ENCODE results near the gene SON. TPM values are rescaled to one million over a fixed set of nuclear protein-coding genes. Genes with fewer than 3 reads are reported as not detected.

The SON gene
- polyA plus RNA-seq, 1 experiment, result 103 TPM

DNA sequence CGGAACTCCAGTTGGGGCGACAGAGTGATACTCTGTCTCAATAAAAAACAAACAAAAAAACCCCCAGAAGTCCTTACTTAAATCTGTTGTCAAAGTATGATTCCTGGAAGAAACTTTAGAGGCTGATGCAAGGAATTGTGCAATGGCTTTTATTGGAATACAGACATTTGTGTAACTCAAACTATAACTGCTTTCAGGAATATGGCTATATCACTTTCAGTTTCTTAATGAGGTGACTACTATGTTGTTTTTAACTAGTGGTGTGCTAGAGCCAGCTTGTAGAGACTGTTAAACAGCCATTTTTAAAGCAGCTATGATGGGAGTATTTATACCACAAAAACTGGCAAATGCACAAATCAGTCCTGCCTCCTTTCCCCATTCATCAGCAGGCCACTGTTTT lies 28.6 kb upstream of the SON start:
- no peaks in the 10 kb centered on the region for H3K9me3 ChIP-seq (ENCODE audit: control insufficient read depth, insufficient read depth, low read length)
- ChIA-PET CTCF (interaction anchor here (1.1 to 1.6 kb wide), 2 partner anchors 35 to 92 kb away, joined by 5 to 7 read pairs; partner anchors contain the start of gene TMEM50B), POLR2A (interaction anchor here (0.8 kb wide), 1 partner anchor 34 kb away, joined by 3 read pairs; the partner anchor contains the start of gene TMEM50B)
- TF ChIP-seq, protein P1, sequence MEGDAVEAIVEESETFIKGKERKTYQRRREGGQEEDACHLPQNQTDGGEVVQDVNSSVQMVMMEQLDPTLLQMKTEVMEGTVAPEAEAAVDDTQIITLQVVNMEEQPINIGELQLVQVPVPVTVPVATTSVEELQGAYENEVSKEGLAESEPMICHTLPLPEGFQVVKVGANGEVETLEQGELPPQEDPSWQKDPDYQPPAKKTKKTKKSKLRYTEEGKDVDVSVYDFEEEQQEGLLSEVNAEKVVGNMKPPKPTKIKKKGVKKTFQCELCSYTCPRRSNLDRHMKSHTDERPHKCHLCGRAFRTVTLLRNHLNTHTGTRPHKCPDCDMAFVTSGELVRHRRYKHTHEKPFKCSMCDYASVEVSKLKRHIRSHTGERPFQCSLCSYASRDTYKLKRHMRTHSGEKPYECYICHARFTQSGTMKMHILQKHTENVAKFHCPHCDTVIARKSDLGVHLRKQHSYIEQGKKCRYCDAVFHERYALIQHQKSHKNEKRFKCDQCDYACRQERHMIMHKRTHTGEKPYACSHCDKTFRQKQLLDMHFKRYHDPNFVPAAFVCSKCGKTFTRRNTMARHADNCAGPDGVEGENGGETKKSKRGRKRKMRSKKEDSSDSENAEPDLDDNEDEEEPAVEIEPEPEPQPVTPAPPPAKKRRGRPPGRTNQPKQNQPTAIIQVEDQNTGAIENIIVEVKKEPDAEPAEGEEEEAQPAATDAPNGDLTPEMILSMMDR (IDR thresholded peaks at IDR 0.05; ENCODE audit: low read depth, low read length), result no peak
- DNase-seq (ENCODE audit: low read depth, low spot score), result no peak
- no peak overlapping the region for H3K4me3 ChIP-seq (ENCODE audit: low read depth, low read length)
- H3K27me3 ChIP-seq (ENCODE audit: control insufficient read depth, insufficient read depth, low read length), result no peaks in the 10 kb centered on the region
- H3K27ac ChIP-seq (ENCODE audit: low read depth, low read length), result no peak overlapping the region

DNA sequence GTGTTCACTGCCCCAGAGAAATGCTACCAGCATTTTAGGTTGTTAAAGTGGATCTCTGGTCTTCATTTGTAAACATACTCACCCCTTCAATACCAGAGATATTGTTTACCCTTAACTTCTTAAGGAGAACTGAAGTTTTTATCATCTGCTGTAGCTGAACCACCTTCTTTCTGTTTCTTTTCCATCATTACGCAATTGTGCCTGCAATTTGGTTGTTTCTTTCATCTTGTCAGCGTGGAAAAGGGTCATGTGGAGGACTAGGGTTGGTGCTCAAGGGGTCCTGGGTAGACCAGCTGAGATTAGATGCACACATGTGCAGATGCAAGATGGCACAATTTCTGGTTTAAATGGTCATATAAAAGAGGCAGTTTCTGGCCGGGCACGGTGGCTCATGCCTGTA lies 23.9 kb upstream of the SON start:
- CTCF ChIA-PET, result interaction anchor here (0.7 to 2.4 kb wide), 2 partner anchors 72 to 87 kb away, joined by 3 to 14 read pairs; no protein-coding TSS in a partner anchor
- no peaks in the 10 kb centered on the region for H3K27me3 ChIP-seq (ENCODE audit: control insufficient read depth, insufficient read depth, low read length)
- no peaks in the 10 kb centered on the region for H3K9me3 ChIP-seq (ENCODE audit: control insufficient read depth, insufficient read depth, low read length)
- POLR2A ChIA-PET, result interaction anchor here (0.6 kb wide), 1 partner anchor 33 kb away, joined by 3 read pairs; no protein-coding TSS in a partner anchor
- H3K4me3 ChIP-seq (ENCODE audit: low read depth, low read length), result no peak overlapping the region
- H3K27ac ChIP-seq (ENCODE audit: low read depth, low read length), result no peak overlapping the region
- TF ChIP-seq, protein P1 (IDR thresholded peaks at IDR 0.05; ENCODE audit: low read depth, low read length), result no peak
- no peak for DNase-seq (ENCODE audit: low read depth, low spot score)

DNA sequence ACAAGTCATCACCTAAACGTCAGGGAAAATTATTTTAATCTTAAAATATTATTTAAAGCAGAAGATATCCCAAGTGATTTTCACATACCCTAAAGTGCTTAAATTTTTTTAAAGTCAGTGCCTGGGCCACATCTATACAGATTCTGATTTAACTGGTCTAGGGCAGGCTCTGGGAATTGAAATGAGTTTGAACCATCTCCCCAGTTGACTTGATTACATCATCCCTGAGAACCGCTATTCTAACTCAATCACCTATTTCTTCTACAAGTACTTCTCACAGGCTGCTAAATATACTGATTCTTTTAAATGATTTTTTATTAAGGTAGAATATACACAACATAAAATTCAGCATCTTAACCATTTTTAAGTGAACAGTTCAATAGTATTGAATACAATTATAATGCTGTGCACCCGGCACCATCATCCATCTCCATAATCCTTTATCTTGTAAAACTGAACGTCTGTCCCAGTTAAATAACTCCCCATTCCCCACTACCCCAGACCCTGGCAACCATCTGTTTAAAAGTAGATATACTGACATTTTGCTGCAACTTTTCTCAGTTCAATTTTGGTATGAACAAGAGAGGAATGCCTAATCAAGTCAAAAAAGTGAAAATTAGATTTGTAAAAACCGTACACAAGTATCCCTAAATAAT lies 20.4 kb upstream of the SON start:
- no peaks in the 10 kb centered on the region for H3K9me3 ChIP-seq (ENCODE audit: control insufficient read depth, insufficient read depth, low read length)
- no peak for DNase-seq (ENCODE audit: low read depth, low spot score)
- no peak overlapping the region for H3K4me3 ChIP-seq (ENCODE audit: low read depth, low read length)
- no peaks in the 10 kb centered on the region for H3K27me3 ChIP-seq (ENCODE audit: control insufficient read depth, insufficient read depth, low read length)
- TF ChIP-seq, protein P1 (IDR thresholded peaks at IDR 0.05; ENCODE audit: low read depth, low read length), result no peak
- no peak overlapping the region for H3K27ac ChIP-seq (ENCODE audit: low read depth, low read length)
- ChIA-PET CTCF (no interaction called here), POLR2A (no interaction called here)

DNA sequence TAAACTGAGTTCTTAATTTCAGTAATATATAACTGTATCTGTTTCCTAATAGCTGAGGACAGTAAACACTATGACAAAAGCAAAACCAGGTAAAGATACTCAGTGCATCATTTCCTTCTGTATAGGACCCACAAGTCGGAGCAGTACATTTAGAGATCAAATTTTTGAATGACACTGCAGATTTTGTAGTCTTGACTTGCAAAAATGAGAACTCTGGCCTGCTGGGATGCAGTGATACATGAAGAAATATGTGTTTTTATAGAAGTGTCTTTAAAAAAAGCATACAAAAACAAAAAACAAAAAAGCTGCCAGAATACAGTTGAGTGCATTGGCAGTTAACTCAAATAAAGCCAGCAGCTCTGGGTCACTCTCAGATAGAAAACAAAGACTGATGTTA lies 19.9 kb upstream of the SON start:
- CTCF ChIA-PET, result no interaction called here
- no peaks in the 10 kb centered on the region for H3K9me3 ChIP-seq (ENCODE audit: control insufficient read depth, insufficient read depth, low read length)
- no peak overlapping the region for H3K27ac ChIP-seq (ENCODE audit: low read depth, low read length)
- H3K4me3 ChIP-seq (ENCODE audit: low read depth, low read length), result no peak overlapping the region
- no peak for DNase-seq (ENCODE audit: low read depth, low spot score)
- H3K27me3 ChIP-seq (ENCODE audit: control insufficient read depth, insufficient read depth, low read length), result no peaks in the 10 kb centered on the region
- POLR2A ChIA-PET, result no interaction called here
- TF ChIP-seq, protein P1 (IDR thresholded peaks at IDR 0.05; ENCODE audit: low read depth, low read length), result no peak

DNA sequence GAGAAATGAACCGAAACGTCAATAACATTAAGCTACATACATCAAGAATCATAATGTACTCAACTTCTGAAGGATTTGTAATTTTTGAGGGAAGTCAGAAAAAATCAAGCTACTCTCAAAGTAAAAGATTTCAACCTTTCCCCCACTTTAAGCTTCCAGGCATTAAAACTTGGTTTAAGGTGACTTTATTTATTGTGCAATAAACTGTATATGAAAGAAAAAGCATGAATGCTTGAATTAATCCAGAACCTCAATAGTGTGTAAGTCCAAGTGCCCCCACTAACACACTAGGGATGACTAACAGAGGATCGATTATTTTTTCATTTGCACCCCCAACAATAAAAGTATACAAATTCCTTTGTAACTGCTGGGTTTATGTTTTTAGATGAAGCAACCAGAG lies 11.8 kb upstream of the SON start:
- Histone ChIP-seq H3K4me3 (ENCODE audit: low read depth, low read length) (no peak overlapping the region), H3K9me3 (ENCODE audit: control insufficient read depth, insufficient read depth, low read length) (no peaks in the 10 kb centered on the region), H3K27me3 (ENCODE audit: control insufficient read depth, insufficient read depth, low read length) (no peaks in the 10 kb centered on the region), H3K27ac (ENCODE audit: low read depth, low read length) (no peak overlapping the region)
- CTCF ChIA-PET, result interaction anchor here (1.3 kb wide), 1 partner anchor 75 kb away, joined by 5 read pairs; no protein-coding TSS in a partner anchor
- POLR2A ChIA-PET, result no interaction called here
- DNase-seq (ENCODE audit: low read depth, low spot score), result no peak
- TF ChIP-seq, protein P1 (IDR thresholded peaks at IDR 0.05; ENCODE audit: low read depth, low read length), result no peak
